HG02642 (cell line): ENCODE results near the gene TMEM245.
"Not testable (repeated sequence)": the region's sequence is repeated elsewhere in the genome, so short reads cannot be mapped to it uniquely, and the experiment has no call there.

ENCODE experiments used
- ATAC-seq: cut with Tn5 transposase; IDR thresholded peaks from one replicate; pipeline ENCODE4 v1.9.1; 2021; ENCODE audit warnings: mild to moderate bottlenecking; ENCODE audit not compliant: unreplicated experiment, poor library complexity

The TMEM245 gene

GRCh38 chr9:109072821-109073435, 46.8 kb downstream of the TMEM245 start:
- ATAC-seq: no peak

DNA sequence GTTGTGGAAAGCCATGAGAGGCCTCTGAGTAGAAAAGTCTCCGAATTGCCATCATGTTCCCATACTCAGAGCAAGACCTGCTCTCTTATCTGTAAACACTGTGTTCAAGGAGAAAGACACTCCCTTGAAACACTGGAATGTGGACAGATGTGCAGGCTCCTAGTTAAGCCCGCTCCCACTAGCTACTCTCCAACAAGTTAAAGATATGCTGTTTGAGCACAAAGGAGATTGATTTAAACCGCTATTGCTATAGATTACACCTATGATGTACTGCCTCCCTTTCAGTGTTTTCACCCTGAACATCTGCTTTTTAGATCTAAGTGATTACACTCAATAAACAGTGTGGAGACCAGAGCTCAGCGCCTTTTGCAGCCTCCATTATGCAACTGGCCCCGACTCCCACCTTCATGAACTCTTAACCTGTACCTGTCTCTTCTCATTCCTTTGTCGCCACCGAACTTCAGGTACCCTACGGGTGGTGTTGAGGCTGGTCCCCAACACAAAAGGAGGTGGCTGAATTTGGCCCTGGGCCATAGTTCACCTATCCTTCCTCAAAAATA, 47.5 kb downstream of the TMEM245 start:
- ATAC-seq: no peak

DNA sequence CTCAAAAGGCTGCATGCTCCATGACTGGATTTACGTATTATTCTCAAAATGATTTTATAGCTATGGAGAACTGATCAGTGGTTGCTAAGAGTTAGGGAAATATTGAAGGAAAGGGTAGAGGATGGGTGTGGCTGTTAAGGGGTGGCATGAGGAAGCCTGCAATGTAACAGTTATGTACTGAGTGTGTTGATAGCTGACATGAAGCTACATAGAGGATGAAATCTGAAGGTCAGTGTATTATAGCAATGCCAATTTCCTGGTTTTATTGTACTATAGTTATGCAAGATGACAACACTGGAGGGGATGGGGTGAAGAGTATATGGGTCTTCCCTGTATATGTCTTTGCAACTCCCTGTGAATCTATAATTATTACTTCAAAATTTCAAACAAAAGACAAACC, 51.0 kb downstream of the TMEM245 start:
- no peak for ATAC-seq

GRCh38 chr9:109064963-109065702, 54.6 kb downstream of the TMEM245 start:
- no peak for ATAC-seq

DNA sequence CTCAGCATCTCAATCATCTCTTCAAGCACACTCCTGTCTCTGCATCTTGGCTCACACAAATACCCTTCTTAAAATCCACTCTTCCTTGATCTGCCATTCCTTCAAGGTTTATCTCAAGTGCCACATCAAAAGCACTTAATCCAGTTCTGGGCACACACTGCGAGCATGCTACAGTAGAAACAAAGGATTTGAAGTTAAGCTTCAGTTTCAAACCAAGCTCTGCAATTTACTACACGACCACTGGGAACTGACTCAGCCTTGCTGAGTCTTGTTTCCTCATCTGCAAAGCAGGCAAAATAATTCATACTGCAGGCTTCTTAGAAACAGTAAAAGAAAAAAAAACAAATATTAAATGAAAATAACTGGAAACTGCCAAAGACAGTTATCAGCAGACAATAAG, 56.0 kb downstream of the TMEM245 start:
- no peak for ATAC-seq

DNA sequence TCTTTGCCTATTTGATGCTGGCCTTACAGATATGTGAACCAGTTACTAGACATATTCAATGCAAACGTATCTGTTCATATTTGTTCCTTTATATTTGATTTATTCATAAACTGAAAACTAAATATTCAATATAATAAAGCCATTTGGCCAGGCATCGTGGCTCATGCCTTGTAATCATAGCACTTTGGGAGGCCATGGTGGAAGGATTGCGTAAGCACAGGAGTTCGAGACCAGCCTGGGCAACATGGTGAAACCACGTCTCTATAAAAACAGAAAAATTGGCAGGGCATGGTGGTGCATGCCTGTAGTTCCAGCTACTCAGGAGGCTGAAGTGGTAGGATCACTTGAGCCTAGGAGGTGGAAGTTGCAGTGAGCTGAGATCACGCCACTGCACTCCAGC, 57.2 kb downstream of the TMEM245 start:
- ATAC-seq: no peak

DNA sequence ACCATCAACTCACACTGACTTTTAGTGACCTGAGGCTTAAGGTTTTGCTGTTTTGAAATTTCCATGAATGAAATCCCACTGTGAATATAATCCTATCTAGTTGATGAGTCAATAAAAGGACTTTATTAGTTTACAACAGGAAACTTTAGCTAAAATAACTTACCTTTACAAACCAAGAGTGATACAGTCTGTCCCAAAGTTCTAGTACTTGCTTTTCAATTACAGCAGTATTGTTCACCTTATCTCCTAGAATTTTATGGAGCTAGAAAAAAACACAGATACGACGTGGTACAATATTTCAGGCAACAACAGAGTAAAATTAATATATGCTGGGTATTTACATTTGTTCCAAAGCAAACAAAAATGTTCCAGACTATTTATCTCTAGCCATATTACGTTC, 59.6 kb downstream of the TMEM245 start:
- no peak for ATAC-seq

DNA sequence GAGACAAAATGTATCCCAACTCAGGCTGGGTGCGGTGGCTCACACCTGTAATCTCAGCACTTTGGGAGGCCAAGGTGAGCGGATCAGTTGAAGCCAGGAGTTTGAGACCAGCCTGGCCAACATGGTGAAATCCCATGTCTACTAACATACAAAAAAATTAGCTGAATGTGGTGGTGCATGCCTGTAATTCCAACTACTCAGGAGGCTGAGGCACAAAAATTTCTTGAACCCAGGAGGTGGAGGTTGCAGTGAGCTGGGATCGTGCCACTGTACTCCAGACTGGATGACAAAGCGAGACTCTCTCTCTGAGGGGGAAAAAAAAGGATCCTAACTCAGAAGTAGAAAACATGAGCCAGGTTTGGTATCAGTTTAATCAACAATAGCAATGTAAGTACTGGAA, 66.6 kb downstream of the TMEM245 start:
- not testable (repeated sequence) for ATAC-seq

GRCh38 chr9:109052416-109052815, 67.3 kb downstream of the TMEM245 start:
- ATAC-seq: no peak

DNA sequence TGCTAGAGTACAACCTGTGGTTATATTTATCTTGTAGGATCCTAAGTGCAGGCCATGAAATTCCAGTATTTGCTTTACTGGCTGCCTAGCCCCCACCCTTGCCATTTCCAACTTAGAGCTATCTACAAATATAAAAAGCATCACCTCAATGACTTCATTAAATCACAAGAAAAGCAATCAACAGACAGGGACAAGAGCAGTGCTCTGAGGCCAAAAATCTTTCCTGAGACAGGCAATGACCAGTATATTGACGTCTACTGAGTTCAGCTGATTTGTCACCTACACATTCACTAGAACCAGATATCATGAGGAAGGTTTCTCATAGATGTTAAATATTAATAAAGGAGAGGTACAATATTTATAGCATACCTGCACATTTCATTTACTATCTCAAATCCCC, 68.0 kb downstream of the TMEM245 start:
- no peak for ATAC-seq

DNA sequence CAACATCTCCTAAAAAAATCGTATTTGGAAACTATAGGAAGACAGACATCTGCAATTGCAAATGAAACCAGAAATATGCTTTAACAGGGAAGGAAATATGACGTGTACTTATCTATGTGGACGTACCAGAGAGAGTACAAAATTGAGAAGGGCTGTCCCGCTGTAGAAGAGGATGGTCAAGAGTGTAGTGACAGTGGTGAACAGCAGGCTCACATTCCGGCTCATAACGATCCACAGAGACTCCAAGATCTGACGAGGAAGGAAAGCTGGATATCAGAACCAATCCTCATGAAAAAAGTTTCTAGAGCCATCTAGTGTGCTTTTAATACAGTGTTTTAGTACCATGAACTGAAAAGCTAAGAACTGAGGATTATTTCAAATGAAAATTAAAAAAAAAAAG, 69.3 kb downstream of the TMEM245 start:
- ATAC-seq: no peak

GRCh38 chr9:109048822-109049221, 70.9 kb downstream of the TMEM245 start:
- ATAC-seq: no peak

DNA sequence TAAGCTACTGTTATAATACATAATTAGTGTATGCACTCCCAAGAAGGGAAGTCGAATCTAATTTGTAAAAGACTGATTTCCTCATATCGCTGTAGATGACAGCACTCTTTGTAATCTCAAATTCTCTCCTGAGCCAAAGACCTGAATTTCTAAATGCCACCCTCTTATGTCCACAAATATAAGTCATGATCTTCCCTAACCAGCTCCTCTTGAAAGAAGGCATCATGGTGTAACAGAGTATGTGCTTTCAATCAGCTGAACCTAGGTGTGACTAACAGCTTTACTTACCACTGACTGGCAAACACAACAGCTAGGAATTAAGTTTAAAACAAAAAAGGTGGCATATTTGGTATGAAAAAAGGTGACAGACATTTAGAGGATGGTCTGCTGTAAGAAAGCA, 72.5 kb downstream of the TMEM245 start:
- no peak for ATAC-seq

DNA sequence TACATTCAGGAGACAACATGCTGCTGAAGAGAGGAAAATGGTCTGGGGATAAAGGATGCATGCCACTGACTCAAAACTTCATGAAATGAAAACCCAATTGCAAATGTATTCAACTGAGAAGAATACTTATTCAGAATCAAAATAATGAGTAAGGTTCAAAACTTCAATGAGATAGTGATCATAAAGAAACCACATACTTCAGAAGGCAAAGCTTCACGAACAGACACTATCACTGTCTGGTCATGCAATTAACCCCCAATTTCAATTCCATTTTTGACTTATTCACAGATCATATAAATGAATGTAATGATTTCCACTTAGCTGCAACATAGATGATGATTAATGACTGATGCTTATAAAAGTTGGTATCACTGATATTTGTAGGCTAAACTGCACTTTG, 73.4 kb downstream of the TMEM245 start:
- ATAC-seq: no peak

DNA sequence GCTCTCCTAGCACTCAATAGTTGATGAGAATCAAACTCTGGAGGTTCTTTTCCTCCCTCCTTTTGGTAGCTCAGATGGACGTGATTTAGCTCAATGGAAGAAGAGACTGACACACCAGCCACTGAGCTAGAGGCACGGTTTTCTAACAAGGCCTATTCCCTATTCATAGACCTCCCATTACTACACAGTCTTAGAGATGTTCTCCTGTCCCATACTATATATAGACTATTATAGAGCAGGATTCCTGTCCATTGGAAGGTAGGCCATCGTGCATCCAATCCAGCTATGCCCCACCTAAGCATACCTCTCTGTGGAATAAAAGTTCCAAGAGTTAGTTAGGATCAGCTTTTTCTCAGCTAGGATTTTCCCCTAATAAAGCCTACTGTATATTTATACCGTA, 76.2 kb downstream of the TMEM245 start:
- no peak for ATAC-seq

DNA sequence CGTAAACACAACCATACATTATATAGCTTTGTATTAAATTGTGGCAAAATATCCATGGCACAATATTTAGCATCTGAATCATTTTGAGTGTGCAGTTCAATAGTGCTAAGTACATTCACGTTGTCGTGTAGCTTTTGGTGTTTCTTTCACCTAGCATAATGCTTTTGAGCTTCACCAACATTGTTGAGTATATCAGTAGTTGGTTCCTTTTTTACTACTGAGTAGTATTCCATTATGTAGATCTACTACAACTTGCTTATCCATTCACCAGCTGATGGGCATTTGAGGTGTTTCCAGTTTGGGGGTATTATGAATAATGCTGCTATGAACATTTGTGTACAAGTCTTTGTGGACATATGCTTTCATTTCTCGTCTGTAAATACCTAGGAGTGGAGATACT, 79.2 kb downstream of the TMEM245 start:
- no peak for ATAC-seq

- ATAC-seq: no peak
These were observed 80.2 kb downstream of the TMEM245 start for GRCh38 chr9:109039539-109039938.

GRCh38 chr9:109037946-109038715, 81.6 kb downstream of the TMEM245 start:
- no peak for ATAC-seq

- no peak for ATAC-seq
These were observed 82.7 kb downstream of the TMEM245 start for GRCh38 chr9:109036744-109037680.
